Aortic smooth muscle cell (primary cell): ENCODE data around the gene SLC13A4. TPM values are rescaled to one million over a fixed set of nuclear protein-coding genes. Genes with fewer than 3 reads are reported as not detected.

Experiments used
- total RNA-seq: library from RNA; depleted of rRNA; stranded (reverse); fragments of >200 nt; gene quantifications from 2 replicates; pipeline ENCODE4 v1.2.3, GENCODE V29; 2014

Gene SLC13A4, protein sequence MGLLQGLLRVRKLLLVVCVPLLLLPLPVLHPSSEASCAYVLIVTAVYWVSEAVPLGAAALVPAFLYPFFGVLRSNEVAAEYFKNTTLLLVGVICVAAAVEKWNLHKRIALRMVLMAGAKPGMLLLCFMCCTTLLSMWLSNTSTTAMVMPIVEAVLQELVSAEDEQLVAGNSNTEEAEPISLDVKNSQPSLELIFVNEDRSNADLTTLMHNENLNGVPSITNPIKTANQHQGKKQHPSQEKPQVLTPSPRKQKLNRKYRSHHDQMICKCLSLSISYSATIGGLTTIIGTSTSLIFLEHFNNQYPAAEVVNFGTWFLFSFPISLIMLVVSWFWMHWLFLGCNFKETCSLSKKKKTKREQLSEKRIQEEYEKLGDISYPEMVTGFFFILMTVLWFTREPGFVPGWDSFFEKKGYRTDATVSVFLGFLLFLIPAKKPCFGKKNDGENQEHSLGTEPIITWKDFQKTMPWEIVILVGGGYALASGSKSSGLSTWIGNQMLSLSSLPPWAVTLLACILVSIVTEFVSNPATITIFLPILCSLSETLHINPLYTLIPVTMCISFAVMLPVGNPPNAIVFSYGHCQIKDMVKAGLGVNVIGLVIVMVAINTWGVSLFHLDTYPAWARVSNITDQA
- 1.6 and 2.3 TPM in 2 replicates for total RNA-seq

DNA sequence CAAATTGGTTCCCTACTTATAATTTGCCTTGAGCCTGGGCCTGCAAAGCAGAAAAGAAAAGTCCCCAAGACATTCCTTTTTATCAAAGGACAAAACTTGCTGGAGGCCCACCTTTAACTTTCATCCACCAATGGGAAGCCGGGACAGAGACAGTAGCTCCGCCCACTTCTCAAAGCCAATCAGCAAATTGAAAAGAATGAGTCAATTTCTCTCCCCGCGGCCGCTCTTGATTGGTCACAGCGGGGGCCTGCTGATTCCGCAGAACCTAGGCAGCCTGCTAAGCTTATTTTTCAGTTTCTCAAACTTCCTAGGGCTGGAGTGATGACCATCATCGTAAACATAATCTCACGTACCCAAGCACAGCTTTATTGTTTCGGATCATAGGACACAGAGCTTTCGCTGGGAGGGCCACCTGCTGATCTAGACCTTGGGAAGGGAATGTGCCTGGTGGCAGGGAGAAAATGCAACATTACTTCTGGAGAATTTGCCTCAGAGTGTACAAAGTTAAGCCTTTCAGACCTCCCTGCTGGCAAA is at the start of gene SLC13A4:
TSS of gene SLC13A4 (minus strand) at position 51 of the 534 bp plus-strand sequence. CDS start 690 bp downstream, outside the sequence.

DNA sequence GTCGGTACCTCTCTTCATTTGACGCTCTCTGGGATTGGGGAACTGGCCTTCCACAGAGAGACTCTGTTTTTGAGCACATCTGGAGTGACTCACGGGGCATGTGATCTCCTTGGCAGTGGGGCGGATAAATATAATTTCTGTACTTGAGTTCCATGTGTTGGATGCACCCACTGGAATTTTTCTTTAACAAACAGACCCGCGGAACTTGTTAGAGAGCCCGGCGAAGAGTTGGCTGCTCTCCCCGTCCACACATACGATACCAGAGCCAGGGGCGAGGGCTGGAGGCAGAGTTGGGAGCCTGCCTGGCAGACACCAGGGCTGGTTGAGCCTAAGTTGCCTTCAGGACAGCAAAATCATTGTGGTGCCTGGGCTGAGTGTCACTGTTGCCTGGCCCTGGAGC is 20.8 kb upstream of the SLC13A4 start, which contains the start of gene FAM180A:
TSS of gene FAM180A (minus strand) at position 44 of the 400 bp plus-strand sequence. CDS start 233 bp downstream, outside the sequence.

DNA sequence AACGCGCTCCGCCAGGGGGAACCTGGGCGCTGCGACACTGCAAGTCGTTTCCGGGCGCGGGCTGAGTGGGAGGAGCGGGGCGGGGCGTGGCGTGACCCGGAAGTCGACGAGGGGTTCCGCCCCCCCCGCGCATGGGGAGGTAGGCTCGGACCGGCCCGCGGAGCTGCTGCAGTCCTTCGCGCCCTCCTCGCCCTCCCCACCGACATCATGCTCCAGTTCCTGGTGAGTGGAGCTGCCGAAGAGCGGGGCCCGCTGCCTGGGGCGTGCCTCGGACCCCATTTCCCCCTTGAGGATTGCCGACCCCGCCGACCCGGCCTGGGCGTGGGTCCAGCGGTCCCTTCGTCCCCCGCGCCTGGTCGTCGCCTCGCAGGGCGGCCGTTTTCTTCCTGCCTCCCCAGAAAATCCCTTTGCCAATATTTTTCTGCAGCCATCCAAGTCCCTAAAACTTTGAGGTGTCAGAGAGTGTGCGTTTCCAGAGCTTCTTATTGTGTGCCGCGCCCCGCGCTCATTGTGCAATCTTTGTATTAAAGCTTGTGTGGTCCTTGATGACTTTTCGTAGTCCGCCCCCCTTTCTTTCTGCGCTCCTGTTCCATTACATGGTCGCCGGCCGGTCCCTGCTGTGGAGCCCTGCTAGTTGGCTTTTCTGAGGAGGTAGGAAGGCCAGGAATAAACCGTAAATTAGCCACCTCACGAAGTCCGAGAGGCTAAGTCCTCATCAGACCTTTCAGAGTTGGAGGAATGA is 65.4 kb downstream of the SLC13A4 start, which contains the start of gene STMP1:
TSS of gene STMP1 (plus strand) at position 142 of the 742 bp plus-strand sequence.

Other genes with a start within 250 kb of the SLC13A4 start
- gene CNOT4, start 218.1 kb downstream of the SLC13A4 start, total RNA-seq: 10.3 and 12.1 TPM in 2 replicates
- 33.8 and 39.2 TPM in 2 replicates for gene NUP205, start 170.3 kb downstream of the SLC13A4 start, total RNA-seq
- gene STMP1, start 65.7 kb downstream of the SLC13A4 start, total RNA-seq: 15.7 and 21.9 TPM in 2 replicates
- 69.9 and 78.5 TPM in 2 replicates for gene FAM180A, start 20.6 kb upstream of the SLC13A4 start, total RNA-seq
- 146 and 167 TPM in 2 replicates for gene MTPN, start 249.2 kb upstream of the SLC13A4 start, total RNA-seq